Endothelial cell of umbilical vein (primary cell): ENCODE results near the gene MTERF4. TPM values are rescaled to one million over a fixed set of nuclear protein-coding genes. Genes with fewer than 3 reads are reported as not detected.

ENCODE experiments used
- BruUV-seq: library from RNA; stranded (reverse); fragments of 400-500 nt; replicated peaks from 2 replicates; lab custom pipeline; 2021; lab: Mats Ljungman, UMichigan
- CTCF ChIA-PET: fragments of 300-600, 350-600 bp; sonication (Branson Sonifier 250); formaldehyde crosslinking; loops from one replicate; lab custom pipeline; 2021; ENCODE audit warnings: antibody characterized with exemption, inconsistent platforms; lab: Charles Lee
- POLR2A ChIA-PET: fragments of 300-600, 350-600 bp; sonication (Branson Sonifier 250); formaldehyde crosslinking; loops from one replicate; lab custom pipeline; 2021; ENCODE audit warnings: antibody characterized with exemption, inconsistent platforms; lab: Charles Lee
- DNase-seq: peaks from one replicate; pipeline ENCODE4 v3.0.0-alpha.2; 2011; ENCODE audit warnings: low read depth, low spot score
- FAIRE-seq: peaks from 2 replicates; lab custom pipeline; 2011; peaks lifted over from hg19 to GRCh38; lab: Jason Lieb, UNC
- H2AFZ ChIP-seq: 2 replicates; pipeline ENCODE4 v1.6.0; 2012; ENCODE audit warnings: low read depth, low read length, control low read depth, inconsistent platforms
- H3K27ac ChIP-seq: 2 replicates; pipeline ENCODE4 v1.5.1; 2011; ENCODE audit warnings: low read depth, mild to moderate bottlenecking, control low read depth, low read length, moderate library complexity; ENCODE audit not compliant: insufficient read depth
- H3K27me3 ChIP-seq, 2 experiments: 2 replicates each; pipeline versions ENCODE4 v1.6.0 to v1.6.1; 2011; ENCODE audit warnings: low read length in 2 of 2, mixed read lengths in 1 of 2; ENCODE audit not compliant: control insufficient read depth in 2 of 2, insufficient read depth in 2 of 2
- H3K36me3 ChIP-seq, 2 experiments: 2 replicates in 1 of 2; 3 replicates in 1 of 2; pipeline ENCODE4 v1.5.1; 2011; ENCODE audit warnings: low read length in 2 of 2, mild to moderate bottlenecking in 1 of 2, moderate library complexity in 1 of 2; ENCODE audit not compliant: control insufficient read depth in 2 of 2, insufficient read depth in 2 of 2; ENCODE audit errors: extremely low read depth in 1 of 2
- H3K4me1 ChIP-seq: 3 replicates; pipeline ENCODE4 v1.5.1; 2011; ENCODE audit warnings: mild to moderate bottlenecking, low read length; ENCODE audit not compliant: control insufficient read depth, insufficient read depth; ENCODE audit errors: extremely low read depth
- H3K4me2 ChIP-seq: 2 replicates; pipeline ENCODE4 v1.6.1; 2011; ENCODE audit warnings: low read length, control low read depth, mixed read lengths; ENCODE audit not compliant: insufficient read depth
- H3K4me3 ChIP-seq, 3 experiments: fragments of 200-600 bp in 1 of 3; sonication (generic), shearing (Covaris generic) in 1 of 3; replicated peaks in 1 of 3; 2 replicates each; pipeline ENCODE4 v1.5.1; 2011 to 2016; ENCODE audit warnings: control low read depth in 3 of 3, low read length in 3 of 3, mild to moderate bottlenecking in 2 of 3, inconsistent platforms in 1 of 3, low read depth in 1 of 3, moderate library complexity in 1 of 3; ENCODE audit not compliant: insufficient read depth in 1 of 3
- H3K79me2 ChIP-seq: 2 replicates; pipeline ENCODE4 v1.6.0; 2012; ENCODE audit warnings: low read length, inconsistent platforms; ENCODE audit not compliant: control insufficient read depth, insufficient read depth
- H3K9ac ChIP-seq: replicated peaks from 2 replicates; pipeline ENCODE3; 2011; ENCODE audit warnings: low read length, control low read depth; ENCODE audit not compliant: insufficient read depth; ENCODE audit errors: extremely low read depth
- H3K9me1 ChIP-seq: replicated peaks from 3 replicates; pipeline ENCODE4 v1.6.0; 2011; ENCODE audit warnings: mild to moderate bottlenecking, low read length; ENCODE audit not compliant: control insufficient read depth, insufficient read depth; ENCODE audit errors: extremely low read depth
- H3K9me3 ChIP-seq: replicated peaks from 2 replicates; pipeline ENCODE4 v1.5.1; 2012; ENCODE audit warnings: low read length, inconsistent platforms; ENCODE audit not compliant: control insufficient read depth, insufficient read depth
- H4K20me1 ChIP-seq: replicated peaks from 2 replicates; pipeline ENCODE3; 2011; ENCODE audit warnings: mild to moderate bottlenecking, low read length; ENCODE audit not compliant: control insufficient read depth, insufficient read depth; ENCODE audit errors: extremely low read depth
- EZH2 ChIP-seq: IDR thresholded peaks from 2 replicates; pipeline ENCODE4 v1.6.1; 2012; ENCODE audit warnings: borderline replicate concordance, low read depth, mild to moderate bottlenecking, moderate library complexity, low read length, inconsistent platforms; ENCODE audit not compliant: severe bottlenecking
- FOS ChIP-seq: IDR thresholded peaks from 2 replicates; pipeline ENCODE4 v1.6.1; 2011; ENCODE audit warnings: mild to moderate bottlenecking, low read length, moderate library complexity, borderline replicate concordance; ENCODE audit not compliant: insufficient read depth
- GATA2 ChIP-seq: IDR thresholded peaks from 2 replicates; pipeline ENCODE4 v1.7.0; 2011; ENCODE audit warnings: low read depth, mild to moderate bottlenecking, moderate library complexity, mixed read lengths, low read length; ENCODE audit not compliant: insufficient read length, insufficient read depth
- JUN ChIP-seq: IDR thresholded peaks from 2 replicates; pipeline ENCODE4 v1.6.1; 2011; ENCODE audit warnings: borderline replicate concordance, low read depth; ENCODE audit not compliant: insufficient read length, insufficient read depth
- MYC ChIP-seq: IDR thresholded peaks from one replicate; pipeline ENCODE4 v1.6.1; 2011; ENCODE audit warnings: mild to moderate bottlenecking, low read depth, low read length
- POLR2A ChIP-seq: IDR thresholded peaks from 2 replicates; pipeline ENCODE4 v1.6.1; 2012; ENCODE audit warnings: low read depth, mild to moderate bottlenecking, control low read depth, low read length
- POLR2AphosphoS5 ChIP-seq: IDR thresholded peaks from 2 replicates; pipeline ENCODE4 v1.6.1; 2012; ENCODE audit warnings: low read depth, mild to moderate bottlenecking, control low read depth, low read length, moderate library complexity; ENCODE audit not compliant: insufficient read depth
- dilution Hi-C: fragments of 300-500 bp; cut with MboI; formaldehyde crosslinking; loops from one replicate; pipeline ENCODE4 v1.15.0; 2019; ENCODE audit warnings: low sequenced_read_pairs; ENCODE audit not compliant: extremely low pct_ligation_motif_present
- intact Hi-C: fragments of 100-400 bp; cut with micrococcal nuclease; formaldehyde crosslinking; loops from one replicate; pipeline ENCODE4 v1.10.0; 2022
- polyA plus RNA-seq, 4 experiments: library from polyadenylated mRNA; depleted of rRNA in 3 of 4; stranded (reverse) in 3 of 4; unstranded in 1 of 4; fragments of >200 nt; gene quantifications; 2 replicates each; pipeline versions ENCODE4 v1.2.1 to v1.2.3, GENCODE V29; 2011 to 2012; ENCODE audit warnings: missing spikeins in 1 of 4
- total RNA-seq: library from RNA; stranded (reverse); gene quantifications from 2 replicates; pipeline ENCODE4 v1.2.3, GENCODE V29; 2021
- TF ChIP-seq, protein P1 (sequence below): IDR thresholded peaks from 2 replicates; pipeline ENCODE4 v1.6.1; 2011; ENCODE audit not compliant: insufficient read depth, insufficient read length
- TF ChIP-seq, protein P2 (sequence below), 2 donors: IDR thresholded peaks; 1 replicate in 1 of 2; 2 replicates in 1 of 2; pipeline ENCODE4 v1.5.1; 2011; ENCODE audit warnings: low read length in 2 of 2, mild to moderate bottlenecking in 2 of 2, moderate library complexity in 2 of 2, control low read depth in 1 of 2, inconsistent platforms in 1 of 2, low read depth in 1 of 2; ENCODE audit not compliant: insufficient read depth in 1 of 2; ENCODE audit errors: extremely low read depth in 1 of 2

MTERF4 gene
- total and polyA plus RNA-seq, 2 donors (not counting 3 experiments of a cell fraction or from before 2014, with no cell fraction given) = 14.7 to 27.3 TPM

DNA sequence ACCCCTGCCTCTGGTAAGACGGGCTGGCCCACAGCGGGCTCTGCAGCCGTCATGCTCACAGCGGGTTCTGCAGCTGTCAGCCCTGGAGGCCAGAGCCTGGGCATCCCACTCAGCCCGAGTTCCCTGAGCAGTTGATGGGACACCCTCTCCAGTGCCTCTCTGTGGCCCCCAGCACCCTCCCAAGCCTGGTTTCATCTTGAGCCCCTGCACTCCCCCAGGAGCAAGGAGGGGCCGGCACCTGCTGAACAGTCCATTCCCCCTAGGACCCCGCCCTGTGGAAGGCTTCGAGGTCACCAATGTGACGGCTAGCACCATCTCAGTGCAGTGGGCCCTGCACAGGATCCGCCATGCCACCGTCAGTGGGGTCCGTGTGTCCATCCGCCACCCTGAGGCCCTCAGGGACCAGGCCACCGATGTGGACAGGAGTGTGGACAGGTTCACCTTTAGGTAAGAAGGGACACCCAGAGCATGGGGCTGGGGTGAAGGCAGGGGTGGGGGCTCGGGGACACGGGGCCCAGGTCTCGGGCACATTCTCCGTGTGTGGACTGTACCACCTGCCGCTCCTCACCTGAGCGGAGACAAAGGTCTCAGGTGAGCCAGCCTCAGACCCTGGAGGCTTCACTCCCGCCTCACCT is 34.5 kb downstream of the MTERF4 start:
- Histone ChIP-seq H3K4me2 (no peak overlapping the region), H3K27ac (no peak overlapping the region), H3K9me3 (no peaks in the 10 kb centered on the region), H3K4me1 (no peaks in the 10 kb centered on the region), H2AFZ (no peak overlapping the region), H3K9me1 (no peaks in the 10 kb centered on the region), H3K79me2 (no peaks in the 10 kb centered on the region), H3K27me3 (no peaks in the 10 kb centered on the region), H4K20me1 (no peaks in the 10 kb centered on the region), H3K36me3 (no peaks in the 10 kb centered on the region), H3K9ac (no peak overlapping the region), H3K4me3 (no peak overlapping the region)
- no peak for FAIRE-seq
- POLR2A ChIA-PET = interaction anchor here (0.6 kb wide), 1 partner anchor 715 kb away, joined by 3 read pairs; no protein-coding TSS in a partner anchor
- DNase-seq = no peak
- dilution Hi-C loops (no loop called here), intact Hi-C loops (no loop called here)
- TF ChIP-seq, protein P1, sequence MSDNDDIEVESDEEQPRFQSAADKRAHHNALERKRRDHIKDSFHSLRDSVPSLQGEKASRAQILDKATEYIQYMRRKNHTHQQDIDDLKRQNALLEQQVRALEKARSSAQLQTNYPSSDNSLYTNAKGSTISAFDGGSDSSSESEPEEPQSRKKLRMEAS = no peak
- CTCF ChIA-PET = interaction anchor here (1.5 to 3.1 kb wide), 3 partner anchors 10 to 154 kb away, joined by 7 to 15 read pairs (median 12); no protein-coding TSS in a partner anchor
- no TSS peak for BruUV-seq

DNA sequence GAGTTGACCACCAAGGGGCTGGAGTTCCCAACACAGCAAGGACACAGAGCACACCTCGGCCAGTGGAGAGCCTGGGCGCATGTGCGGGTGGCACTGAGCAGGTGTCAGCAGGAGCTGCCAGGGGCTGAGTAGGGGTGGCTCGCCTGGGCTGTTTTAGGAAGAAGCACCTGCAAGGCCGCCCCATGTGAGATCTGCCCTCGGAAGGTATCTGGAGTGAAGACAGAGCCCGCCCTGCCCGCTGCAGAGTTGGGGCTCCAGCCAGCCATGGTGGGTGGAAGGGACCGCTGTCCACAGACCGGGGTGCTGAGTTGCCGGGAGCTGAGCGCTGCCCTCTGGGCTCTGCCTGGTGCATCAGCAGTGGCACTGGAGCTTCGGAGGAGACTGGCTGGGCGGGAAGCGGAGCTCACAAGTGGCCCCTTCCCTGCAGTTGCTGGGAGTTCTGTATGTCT is 35.2 kb downstream of the MTERF4 start:
- POLR2A ChIA-PET = no interaction called here

More for the DNA sequence above, 35.2 kb downstream of the MTERF4 start:
- H3K9me3 ChIP-seq = no peaks in the 10 kb centered on the region
- H3K79me2 ChIP-seq = no peaks in the 10 kb centered on the region
- no peak overlapping the region for H2AFZ ChIP-seq
- no peak for FAIRE-seq
- DNase-seq = no peak
- no peaks in the 10 kb centered on the region for H4K20me1 ChIP-seq
- H3K27me3 ChIP-seq = no peaks in the 10 kb centered on the region
- dilution Hi-C loops = no loop called here
- TF ChIP-seq POLR2A (no peak), FOS (no peak), POLR2AphosphoS5 (no peak), MYC (no peak), EZH2 (no peak), JUN (no peak), GATA2 (no peak)
- TF ChIP-seq, protein P2, sequence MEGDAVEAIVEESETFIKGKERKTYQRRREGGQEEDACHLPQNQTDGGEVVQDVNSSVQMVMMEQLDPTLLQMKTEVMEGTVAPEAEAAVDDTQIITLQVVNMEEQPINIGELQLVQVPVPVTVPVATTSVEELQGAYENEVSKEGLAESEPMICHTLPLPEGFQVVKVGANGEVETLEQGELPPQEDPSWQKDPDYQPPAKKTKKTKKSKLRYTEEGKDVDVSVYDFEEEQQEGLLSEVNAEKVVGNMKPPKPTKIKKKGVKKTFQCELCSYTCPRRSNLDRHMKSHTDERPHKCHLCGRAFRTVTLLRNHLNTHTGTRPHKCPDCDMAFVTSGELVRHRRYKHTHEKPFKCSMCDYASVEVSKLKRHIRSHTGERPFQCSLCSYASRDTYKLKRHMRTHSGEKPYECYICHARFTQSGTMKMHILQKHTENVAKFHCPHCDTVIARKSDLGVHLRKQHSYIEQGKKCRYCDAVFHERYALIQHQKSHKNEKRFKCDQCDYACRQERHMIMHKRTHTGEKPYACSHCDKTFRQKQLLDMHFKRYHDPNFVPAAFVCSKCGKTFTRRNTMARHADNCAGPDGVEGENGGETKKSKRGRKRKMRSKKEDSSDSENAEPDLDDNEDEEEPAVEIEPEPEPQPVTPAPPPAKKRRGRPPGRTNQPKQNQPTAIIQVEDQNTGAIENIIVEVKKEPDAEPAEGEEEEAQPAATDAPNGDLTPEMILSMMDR (IDR thresholded peaks at IDR 0.05; ENCODE audit: extremely low read depth in 1 of 2, insufficient read depth in 1 of 2, low read depth in 1 of 2, low read length in 2 of 2) = no peak
- TF ChIP-seq, protein P1 = no peak
- no peak overlapping the region for H3K9ac ChIP-seq
- no peaks in the 10 kb centered on the region for H3K36me3 ChIP-seq
- CTCF ChIA-PET = interaction anchor here (1.5 to 3.1 kb wide), 3 partner anchors 11 to 153 kb away, joined by 7 to 15 read pairs (median 12); no protein-coding TSS in a partner anchor
- H3K4me2 ChIP-seq = no peak overlapping the region
- H3K4me1 ChIP-seq = no peaks in the 10 kb centered on the region
- H3K9me1 ChIP-seq = no peaks in the 10 kb centered on the region
- H3K27ac ChIP-seq = no peak overlapping the region
- no TSS peak for BruUV-seq
- intact Hi-C loops = no loop called here
- H3K4me3 ChIP-seq = no peak overlapping the region
